Hepatocyte (in vitro differentiated cells): ENCODE measurements around the gene CEP70.

Source experiments
- CTCF ChIP-seq: fragments of 200-600 bp; sonication (generic); IDR thresholded peaks from 2 replicates; pipeline ENCODE4 v1.5.1; 2016; ENCODE audit warnings: antibody characterized with exemption, mild to moderate bottlenecking; ENCODE audit not compliant: poor library complexity
- EZH2 ChIP-seq: fragments of 200-600 bp; sonication (generic); IDR thresholded peaks from 2 replicates; pipeline ENCODE4 v1.6.1; 2016; ENCODE audit warnings: antibody characterized with exemption, mild to moderate bottlenecking, borderline replicate concordance

- no peak for TF ChIP-seq CTCF
- TF ChIP-seq EZH2, result no peak
These were observed 95.1 kb downstream of the CEP70 start for GRCh38 chr3:138498991-138499390.
